Measurements from ENCODE around the gene LRP11. TPM values are rescaled to one million over a fixed set of nuclear protein-coding genes. Genes with fewer than 3 reads are reported as not detected.
"Not testable (repeated sequence)": the region's sequence is repeated elsewhere in the genome, so short reads cannot be mapped to it uniquely, and the experiment has no call there.

LRP11 gene
- 1 to 10 TPM in 4 of 5 donors, not detected in 1; 2.1 to 4.3 (median 2.7) TPM for total RNA-seq
- 3.0 TPM for total RNA-seq (2013)
- total RNA-seq = 0.18 to 2.0 (median 0.61) reads per million in 29 experiments

GRCh38 chr6:149863698-149864577, at the start of gene LRP11:
TSS of gene LRP11 (minus strand) at chr6:149864359. CDS start at chr6:149864020, 339 bp downstream.
- Mint-ChIP-seq H3K27me3 (peaks cover 5 to 8% of the 10 kb centered on the region in 2 donors), H3K27ac (peak within 1 kb of the TSS; percentile 30 to 66), H3K36me3 (no peaks in the 10 kb centered on the region), H3K9me3 (no peaks in the 10 kb centered on the region), H3K4me3 (peak within 1 kb of the TSS; percentile 66 to 82 (median 77)), H3K4me1 (peaks cover 0 to 16% (median 12%) of the 10 kb centered on the region in 3 donors)
- ATAC-seq (replicated peaks in 1 of 4) (peak; percentile 87 to 91 (median 88)), DNase-seq (peak; percentile 44 to 86 (median 73))
- ChIA-PET POLR2A (no interaction called here), CTCF (interaction anchor here (0.5 to 1.4 kb wide), 2 partner anchors 30 to 299 kb away, joined by 3 to 5 read pairs; no protein-coding TSS in a partner anchor)
- Histone ChIP-seq H3K36me3 (ENCODE audit: control insufficient read depth in 2 of 2, extremely low read depth in 1 of 2, insufficient read depth in 1 of 2, low read length in 1 of 2) (no peaks in the 10 kb centered on the region), H3K4me1 (ENCODE audit: control insufficient read depth in 1 of 2, extremely low read depth in 1 of 2, insufficient read depth in 2 of 2, low read length in 2 of 2) (peaks cover 0 to 17% of the 10 kb centered on the region in 2 experiments), H3K27ac (ENCODE audit: low read length) (no peak within 1 kb of the TSS), H3K9me3 (no peaks in the 10 kb centered on the region), H3K27me3 (replicated peaks in 1 of 2; ENCODE audit: control insufficient read depth in 2 of 2, extremely low read depth in 1 of 2, insufficient read depth in 2 of 2, low read length in 1 of 2) (peaks cover 3 to 17% of the 10 kb centered on the region in 2 experiments), H3K4me3 (ENCODE audit: control insufficient read depth in 1 of 2, extremely low read depth in 1 of 2, low read length in 1 of 2) (peak within 1 kb of the TSS; percentile 39 to 63)
- under 1% methylated on average over 109 of the region's 110 CpGs for WGBS (ENCODE audit: insufficient coverage)

GRCh38 chr6:149913540-149914240, 49.5 kb upstream of the LRP11 start:
- Mint-ChIP-seq H3K4me3 (no peak overlapping the region), H3K36me3 (no peaks in the 10 kb centered on the region), H3K27ac (no peak overlapping the region), H3K9me3 (peaks cover 0 to 4% (median 3%) of the 10 kb centered on the region in 3 donors), H3K4me1 (no peaks in the 10 kb centered on the region), H3K27me3 (peaks cover 12 to 16% of the 10 kb centered on the region in 2 donors)
- DNase-seq = no peak
- H3K9me3 ChIP-seq = no peaks in the 10 kb centered on the region
- ChIA-PET POLR2A (no interaction called here), CTCF (no interaction called here)
- no peak overlapping the region for H3K4me3 ChIP-seq (ENCODE audit: control insufficient read depth in 1 of 2, extremely low read depth in 1 of 2, low read length in 1 of 2)
- 69% methylated on average over 7 of the region's 9 CpGs for WGBS (ENCODE audit: insufficient coverage)
- H3K4me1 ChIP-seq (ENCODE audit: control insufficient read depth in 1 of 2, extremely low read depth in 1 of 2, insufficient read depth in 2 of 2, low read length in 2 of 2) = no peaks in the 10 kb centered on the region
- ATAC-seq (replicated peaks in 1 of 4) = no peak
- peaks cover 0 to 38% of the 10 kb centered on the region in 2 experiments for H3K27me3 ChIP-seq (replicated peaks in 1 of 2; ENCODE audit: control insufficient read depth in 2 of 2, extremely low read depth in 1 of 2, insufficient read depth in 2 of 2, low read length in 1 of 2)
- no peak overlapping the region for H3K27ac ChIP-seq (ENCODE audit: low read length)
- no peaks in the 10 kb centered on the region for H3K36me3 ChIP-seq (ENCODE audit: control insufficient read depth in 2 of 2, extremely low read depth in 1 of 2, insufficient read depth in 1 of 2, low read length in 1 of 2)

- POLR2A ChIA-PET = no interaction called here
- H3K27me3 ChIP-seq (replicated peaks in 1 of 2; ENCODE audit: control insufficient read depth in 2 of 2, extremely low read depth in 1 of 2, insufficient read depth in 2 of 2, low read length in 1 of 2) = peaks cover 0 to 32% of the 10 kb centered on the region in 2 experiments
- no peak overlapping the region for H3K4me3 Mint-ChIP-seq
- H3K36me3 ChIP-seq (ENCODE audit: control insufficient read depth in 2 of 2, extremely low read depth in 1 of 2, insufficient read depth in 1 of 2, low read length in 1 of 2) = no peaks in the 10 kb centered on the region
- peaks cover 2 to 6% (median 6%) of the 10 kb centered on the region in 3 donors for H3K9me3 Mint-ChIP-seq
- H3K27ac ChIP-seq (ENCODE audit: low read length) = no peak overlapping the region
- peaks cover 1% of the 10 kb centered on the region for H3K36me3 Mint-ChIP-seq
- CTCF ChIA-PET = no interaction called here
- H3K4me3 ChIP-seq (ENCODE audit: control insufficient read depth in 1 of 2, extremely low read depth in 1 of 2, low read length in 1 of 2) = no peak overlapping the region
- H3K27me3 Mint-ChIP-seq = peaks cover 8 to 13% of the 10 kb centered on the region in 2 donors
- H3K4me1 Mint-ChIP-seq = no peaks in the 10 kb centered on the region
- DNase-seq = no peak
- no peak for ATAC-seq (replicated peaks in 1 of 4)
- H3K4me1 ChIP-seq (ENCODE audit: control insufficient read depth in 1 of 2, extremely low read depth in 1 of 2, insufficient read depth in 2 of 2, low read length in 2 of 2) = no peaks in the 10 kb centered on the region
- no peak overlapping the region for H3K27ac Mint-ChIP-seq
- 67% methylated on average over 1 of the region's 2 CpGs for WGBS (ENCODE audit: insufficient coverage)
- no peaks in the 10 kb centered on the region for H3K9me3 ChIP-seq
Measured at GRCh38 chr6:149913085-149913484, 48.9 kb upstream of the LRP11 start.

- CTCF ChIA-PET; H3K27ac ChIP-seq (ENCODE audit: low read length); H3K36me3 Mint-ChIP-seq; H3K4me3 ChIP-seq (ENCODE audit: control insufficient read depth in 1 of 2, extremely low read depth in 1 of 2, low read length in 1 of 2); H3K4me1 Mint-ChIP-seq; ATAC-seq (replicated peaks in 1 of 4); H3K4me3 Mint-ChIP-seq; H3K36me3 ChIP-seq (ENCODE audit: control insufficient read depth in 2 of 2, extremely low read depth in 1 of 2, insufficient read depth in 1 of 2, low read length in 1 of 2); H3K9me3 ChIP-seq; H3K27ac Mint-ChIP-seq; H3K4me1 ChIP-seq (ENCODE audit: control insufficient read depth in 1 of 2, extremely low read depth in 1 of 2, insufficient read depth in 2 of 2, low read length in 2 of 2); POLR2A ChIA-PET; DNase-seq; H3K27me3 Mint-ChIP-seq: not testable (repeated sequence)
- peaks cover 0 to 31% of the 10 kb centered on the region in 2 experiments for H3K27me3 ChIP-seq (replicated peaks in 1 of 2; ENCODE audit: control insufficient read depth in 2 of 2, extremely low read depth in 1 of 2, insufficient read depth in 2 of 2, low read length in 1 of 2)
- no CpG with 5 or more reads among the region's 3 CpGs for WGBS (ENCODE audit: insufficient coverage)
- H3K9me3 Mint-ChIP-seq = peaks cover 4 to 10% (median 9%) of the 10 kb centered on the region in 3 donors
Measured at GRCh38 chr6:149912680-149913079, 48.5 kb upstream of the LRP11 start.

GRCh38 chr6:149910721-149911151, 46.6 kb upstream of the LRP11 start:
- H3K36me3 Mint-ChIP-seq = peaks cover 4% of the 10 kb centered on the region
- Histone ChIP-seq H3K27ac (ENCODE audit: low read length) (no peak overlapping the region), H3K9me3 (no peaks in the 10 kb centered on the region), H3K36me3 (ENCODE audit: control insufficient read depth in 2 of 2, extremely low read depth in 1 of 2, insufficient read depth in 1 of 2, low read length in 1 of 2) (no peaks in the 10 kb centered on the region), H3K4me3 (ENCODE audit: control insufficient read depth in 1 of 2, extremely low read depth in 1 of 2, low read length in 1 of 2) (no peak overlapping the region), H3K4me1 (ENCODE audit: control insufficient read depth in 1 of 2, extremely low read depth in 1 of 2, insufficient read depth in 2 of 2, low read length in 2 of 2) (no peaks in the 10 kb centered on the region), H3K27me3 (replicated peaks in 1 of 2; ENCODE audit: control insufficient read depth in 2 of 2, extremely low read depth in 1 of 2, insufficient read depth in 2 of 2, low read length in 1 of 2) (peaks cover 0 to 30% of the 10 kb centered on the region in 2 experiments)
- ATAC-seq (replicated peaks in 1 of 4) (no peak), DNase-seq (no peak)
- H3K4me3 Mint-ChIP-seq = no peak overlapping the region
- peaks cover 8 to 10% of the 10 kb centered on the region in 2 donors for H3K27me3 Mint-ChIP-seq
- POLR2A ChIA-PET = no interaction called here
- no peak overlapping the region for H3K27ac Mint-ChIP-seq
- 79% methylated on average over 13 of the region's 23 CpGs for WGBS (ENCODE audit: insufficient coverage)
- CTCF ChIA-PET = no interaction called here
- peaks cover 4 to 10% (median 9%) of the 10 kb centered on the region in 3 donors for H3K9me3 Mint-ChIP-seq
- H3K4me1 Mint-ChIP-seq = no peaks in the 10 kb centered on the region

GRCh38 chr6:149909701-149910470, 45.7 kb upstream of the LRP11 start:
- H3K36me3 ChIP-seq (ENCODE audit: control insufficient read depth in 2 of 2, extremely low read depth in 1 of 2, insufficient read depth in 1 of 2, low read length in 1 of 2) = no peaks in the 10 kb centered on the region
- no peak overlapping the region for H3K27ac Mint-ChIP-seq
- H3K9me3 Mint-ChIP-seq = peaks cover 4 to 10% (median 9%) of the 10 kb centered on the region in 3 donors
- no peak overlapping the region for H3K4me3 Mint-ChIP-seq
- H3K27me3 Mint-ChIP-seq = peaks cover 8 to 14% of the 10 kb centered on the region in 2 donors
- DNase-seq = no peak
- WGBS (ENCODE audit: insufficient coverage) = 97% methylated on average over 3 of the region's 9 CpGs
- POLR2A ChIA-PET = no interaction called here
- ATAC-seq (replicated peaks in 1 of 4) = no peak
- H3K4me1 Mint-ChIP-seq = no peaks in the 10 kb centered on the region
- H3K27me3 ChIP-seq (replicated peaks in 1 of 2; ENCODE audit: control insufficient read depth in 2 of 2, extremely low read depth in 1 of 2, insufficient read depth in 2 of 2, low read length in 1 of 2) = peaks cover 0 to 37% of the 10 kb centered on the region in 2 experiments
- H3K4me1 ChIP-seq (ENCODE audit: control insufficient read depth in 1 of 2, extremely low read depth in 1 of 2, insufficient read depth in 2 of 2, low read length in 2 of 2) = no peaks in the 10 kb centered on the region
- H3K9me3 ChIP-seq = no peaks in the 10 kb centered on the region
- H3K27ac ChIP-seq (ENCODE audit: low read length) = no peak overlapping the region
- peaks cover 4% of the 10 kb centered on the region for H3K36me3 Mint-ChIP-seq
- no peak overlapping the region for H3K4me3 ChIP-seq (ENCODE audit: control insufficient read depth in 1 of 2, extremely low read depth in 1 of 2, low read length in 1 of 2)
- CTCF ChIA-PET = no interaction called here

Data from T-cell (primary cell).